Endothelial cell of umbilical vein (primary cell): ENCODE data around the gene CD33.

ENCODE experiments used
- EZH2 ChIP-seq: IDR thresholded peaks from 2 replicates; pipeline ENCODE4 v1.6.1; 2012; ENCODE audit warnings: borderline replicate concordance, low read depth, mild to moderate bottlenecking, moderate library complexity, low read length, inconsistent platforms; ENCODE audit not compliant: severe bottlenecking
- FOS ChIP-seq: IDR thresholded peaks from 2 replicates; pipeline ENCODE4 v1.6.1; 2011; ENCODE audit warnings: mild to moderate bottlenecking, low read length, moderate library complexity, borderline replicate concordance; ENCODE audit not compliant: insufficient read depth
- GATA2 ChIP-seq: IDR thresholded peaks from 2 replicates; pipeline ENCODE4 v1.7.0; 2011; ENCODE audit warnings: low read depth, mild to moderate bottlenecking, moderate library complexity, mixed read lengths, low read length; ENCODE audit not compliant: insufficient read length, insufficient read depth
- JUN ChIP-seq: IDR thresholded peaks from 2 replicates; pipeline ENCODE4 v1.6.1; 2011; ENCODE audit warnings: borderline replicate concordance, low read depth; ENCODE audit not compliant: insufficient read length, insufficient read depth
- MYC ChIP-seq: IDR thresholded peaks from one replicate; pipeline ENCODE4 v1.6.1; 2011; ENCODE audit warnings: mild to moderate bottlenecking, low read depth, low read length
- POLR2A ChIP-seq: IDR thresholded peaks from 2 replicates; pipeline ENCODE4 v1.6.1; 2012; ENCODE audit warnings: low read depth, mild to moderate bottlenecking, control low read depth, low read length
- POLR2AphosphoS5 ChIP-seq: IDR thresholded peaks from 2 replicates; pipeline ENCODE4 v1.6.1; 2012; ENCODE audit warnings: low read depth, mild to moderate bottlenecking, control low read depth, low read length, moderate library complexity; ENCODE audit not compliant: insufficient read depth
- TF ChIP-seq, protein P1 (sequence below), 2 donors: IDR thresholded peaks; 1 replicate in 1 of 2; 2 replicates in 1 of 2; pipeline ENCODE4 v1.5.1; 2011; ENCODE audit warnings: low read length in 2 of 2, mild to moderate bottlenecking in 2 of 2, moderate library complexity in 2 of 2, control low read depth in 1 of 2, inconsistent platforms in 1 of 2, low read depth in 1 of 2; ENCODE audit not compliant: insufficient read depth in 1 of 2; ENCODE audit errors: extremely low read depth in 1 of 2
- TF ChIP-seq, protein P2 (sequence below): IDR thresholded peaks from 2 replicates; pipeline ENCODE4 v1.6.1; 2011; ENCODE audit not compliant: insufficient read depth, insufficient read length

DNA sequence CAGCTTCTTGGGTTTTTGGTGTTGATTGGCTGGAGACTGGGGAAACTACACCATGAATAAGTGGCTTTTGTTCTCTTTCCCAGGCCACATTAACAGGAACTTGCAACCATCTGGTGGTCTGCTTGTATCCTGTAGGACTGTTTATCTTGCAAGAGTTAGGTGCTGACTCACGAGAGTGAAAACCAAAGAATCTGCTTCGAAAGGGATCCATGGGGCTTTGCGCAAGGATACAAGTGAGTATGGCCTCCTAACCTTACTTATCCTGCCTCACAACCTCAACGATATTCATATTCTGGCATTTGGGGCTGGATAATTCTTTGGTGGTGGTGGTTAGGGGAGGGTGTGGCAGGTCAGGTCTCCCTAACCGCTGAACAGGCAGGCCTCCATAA, 21.3 kb downstream of the CD33 start:
- TF ChIP-seq GATA2 (no peak), POLR2AphosphoS5 (no peak), EZH2 (no peak), JUN (no peak), POLR2A (no peak), MYC (no peak), FOS (no peak)
- TF ChIP-seq, protein P1, sequence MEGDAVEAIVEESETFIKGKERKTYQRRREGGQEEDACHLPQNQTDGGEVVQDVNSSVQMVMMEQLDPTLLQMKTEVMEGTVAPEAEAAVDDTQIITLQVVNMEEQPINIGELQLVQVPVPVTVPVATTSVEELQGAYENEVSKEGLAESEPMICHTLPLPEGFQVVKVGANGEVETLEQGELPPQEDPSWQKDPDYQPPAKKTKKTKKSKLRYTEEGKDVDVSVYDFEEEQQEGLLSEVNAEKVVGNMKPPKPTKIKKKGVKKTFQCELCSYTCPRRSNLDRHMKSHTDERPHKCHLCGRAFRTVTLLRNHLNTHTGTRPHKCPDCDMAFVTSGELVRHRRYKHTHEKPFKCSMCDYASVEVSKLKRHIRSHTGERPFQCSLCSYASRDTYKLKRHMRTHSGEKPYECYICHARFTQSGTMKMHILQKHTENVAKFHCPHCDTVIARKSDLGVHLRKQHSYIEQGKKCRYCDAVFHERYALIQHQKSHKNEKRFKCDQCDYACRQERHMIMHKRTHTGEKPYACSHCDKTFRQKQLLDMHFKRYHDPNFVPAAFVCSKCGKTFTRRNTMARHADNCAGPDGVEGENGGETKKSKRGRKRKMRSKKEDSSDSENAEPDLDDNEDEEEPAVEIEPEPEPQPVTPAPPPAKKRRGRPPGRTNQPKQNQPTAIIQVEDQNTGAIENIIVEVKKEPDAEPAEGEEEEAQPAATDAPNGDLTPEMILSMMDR (IDR thresholded peaks at IDR 0.05; ENCODE audit: extremely low read depth in 1 of 2, insufficient read depth in 1 of 2, low read depth in 1 of 2, low read length in 2 of 2), result no peak
- TF ChIP-seq, protein P2, sequence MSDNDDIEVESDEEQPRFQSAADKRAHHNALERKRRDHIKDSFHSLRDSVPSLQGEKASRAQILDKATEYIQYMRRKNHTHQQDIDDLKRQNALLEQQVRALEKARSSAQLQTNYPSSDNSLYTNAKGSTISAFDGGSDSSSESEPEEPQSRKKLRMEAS, result no peak
